ENCODE measurements around the gene OR8G1.

DNA sequence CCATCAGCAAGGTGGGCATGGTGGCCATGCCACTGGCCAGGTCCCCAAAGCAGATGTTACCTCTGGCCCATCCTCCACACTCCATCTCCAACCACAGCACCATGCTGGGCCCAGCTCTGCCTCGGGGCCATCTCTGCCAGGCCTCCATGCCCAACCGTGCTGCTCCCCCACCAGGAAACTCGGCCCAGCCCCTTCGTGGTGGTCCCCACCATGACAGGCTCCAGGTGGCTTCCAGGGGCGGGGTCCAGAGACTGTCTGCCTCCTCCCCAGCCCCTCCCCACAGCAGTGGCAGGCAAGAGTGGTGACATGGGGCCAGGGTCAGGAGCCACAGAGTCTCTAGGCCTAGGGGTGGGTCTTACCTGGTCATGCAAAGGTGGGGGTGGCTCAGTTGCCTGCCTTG is 30.5 kb upstream of the OR8G1 start:
- TF ChIP-seq, protein P1, sequence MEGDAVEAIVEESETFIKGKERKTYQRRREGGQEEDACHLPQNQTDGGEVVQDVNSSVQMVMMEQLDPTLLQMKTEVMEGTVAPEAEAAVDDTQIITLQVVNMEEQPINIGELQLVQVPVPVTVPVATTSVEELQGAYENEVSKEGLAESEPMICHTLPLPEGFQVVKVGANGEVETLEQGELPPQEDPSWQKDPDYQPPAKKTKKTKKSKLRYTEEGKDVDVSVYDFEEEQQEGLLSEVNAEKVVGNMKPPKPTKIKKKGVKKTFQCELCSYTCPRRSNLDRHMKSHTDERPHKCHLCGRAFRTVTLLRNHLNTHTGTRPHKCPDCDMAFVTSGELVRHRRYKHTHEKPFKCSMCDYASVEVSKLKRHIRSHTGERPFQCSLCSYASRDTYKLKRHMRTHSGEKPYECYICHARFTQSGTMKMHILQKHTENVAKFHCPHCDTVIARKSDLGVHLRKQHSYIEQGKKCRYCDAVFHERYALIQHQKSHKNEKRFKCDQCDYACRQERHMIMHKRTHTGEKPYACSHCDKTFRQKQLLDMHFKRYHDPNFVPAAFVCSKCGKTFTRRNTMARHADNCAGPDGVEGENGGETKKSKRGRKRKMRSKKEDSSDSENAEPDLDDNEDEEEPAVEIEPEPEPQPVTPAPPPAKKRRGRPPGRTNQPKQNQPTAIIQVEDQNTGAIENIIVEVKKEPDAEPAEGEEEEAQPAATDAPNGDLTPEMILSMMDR (IDR thresholded peaks at IDR 0.05; ENCODE audit: insufficient read depth, low read length, poor library complexity, severe bottlenecking) = no peak
- no peak for TF ChIP-seq EZH2phosphoT487 (conservative IDR thresholded peaks at IDR 0.05; ENCODE audit: low read length)

Measured in SU-DHL-6 (cell line).